COLO668 (cell line): ENCODE data around the gene RING1.
A peak's percentile ranks its signal among the peaks of the same experiment; 100 is the strongest.

Experiments used
- DNase-seq: peaks from one replicate; lab custom pipeline; 2025; ENCODE audit not compliant: unreplicated experiment; lab: John Stamatoyannopoulos, UW

The RING1 gene

GRCh38 chr6:33192105-33192646, 16.1 kb upstream of the RING1 start, which contains the start of gene COL11A2:
TSS of gene COL11A2 (minus strand) at chr6:33192467. CDS start at chr6:33192240, 227 bp downstream.
- DNase-seq: no peak

- DNase-seq: no peak
Measured at GRCh38 chr6:33192671-33193602, 15.4 kb upstream of the RING1 start.

- no peak for DNase-seq
Measured at GRCh38 chr6:33193619-33194018, 14.7 kb upstream of the RING1 start.

- no peak for DNase-seq
Measured at GRCh38 chr6:33194431-33194979, 13.8 kb upstream of the RING1 start.

GRCh38 chr6:33195304-33196165, 12.8 kb upstream of the RING1 start:
- no peak for DNase-seq

GRCh38 chr6:33197431-33198048, 10.8 kb upstream of the RING1 start:
- DNase-seq: no peak

- DNase-seq: no peak
Measured at GRCh38 chr6:33198159-33198852, 10.0 kb upstream of the RING1 start.

- no peak for DNase-seq
Measured at GRCh38 chr6:33198853-33199436, 9.4 kb upstream of the RING1 start.

- peak; percentile 81 for DNase-seq
Measured at GRCh38 chr6:33199687-33200218, 8.5 kb upstream of the RING1 start.

GRCh38 chr6:33200219-33201146, 7.8 kb upstream of the RING1 start, which contains the start of the genes RXRB and SLC39A7:
TSS of gene RXRB (minus strand) at chr6:33200665. CDS start at chr6:33200476, 189 bp downstream.
TSS of gene SLC39A7 (plus strand) at chr6:33200867. CDS start at chr6:33201246, 379 bp downstream.
- peak; percentile 96 for DNase-seq

- DNase-seq: no peak
Measured at GRCh38 chr6:33201147-33201545, 7.2 kb upstream of the RING1 start.

GRCh38 chr6:33201935-33202334, 6.4 kb upstream of the RING1 start:
- DNase-seq: no peak

GRCh38 chr6:33202799-33203198, 5.5 kb upstream of the RING1 start:
- DNase-seq: no peak

GRCh38 chr6:33203443-33204164, 4.7 kb upstream of the RING1 start:
- no peak for DNase-seq

GRCh38 chr6:33204165-33204414, 4.2 kb upstream of the RING1 start:
- DNase-seq: no peak

GRCh38 chr6:33204415-33205190, 3.7 kb upstream of the RING1 start, which contains the start of gene HSD17B8:
TSS of gene HSD17B8 (plus strand) at chr6:33204655. CDS start at chr6:33204669, 14 bp downstream.
- DNase-seq: peak; percentile 91
